A172 (cell line): ENCODE results near the gene APELA. TPM values are rescaled to one million over a fixed set of nuclear protein-coding genes. Genes with fewer than 3 reads are reported as not detected.
A peak's percentile ranks its signal among the peaks of the same experiment; 100 is the strongest.
"Not testable (repeated sequence)": the region's sequence is repeated elsewhere in the genome, so short reads cannot be mapped to it uniquely, and the experiment has no call there.

Source experiments
- DNase-seq: peaks from one replicate; pipeline ENCODE4 v3.0.0-alpha.2; 2015; ENCODE audit warnings: low spot score
- total RNA-seq: library from RNA; depleted of rRNA; stranded (reverse); fragments of >200 nt; shearing (Covaris generic); gene quantifications from 2 replicates; pipeline ENCODE4 v1.2.3, GENCODE V29; 2014; rRNA removed

The APELA gene
- not detected in 2 replicates for total RNA-seq

- DNase-seq: no peak
Observed at GRCh38 chr4:164876700-164877324, at the start of gene APELA. Gene APELA (plus strand): TSS chr4:164877178. CDS start chr4:164877332, 154 bp downstream.

GRCh38 chr4:164828955-164829354 is 48.0 kb upstream of the APELA start:
- DNase-seq: no peak

GRCh38 chr4:164846566-164846965 is 30.4 kb upstream of the APELA start:
- no peak for DNase-seq

GRCh38 chr4:164847016-164847415 is 30.0 kb upstream of the APELA start:
- DNase-seq: no peak

GRCh38 chr4:164847967-164848649 is 28.9 kb upstream of the APELA start:
- no peak for DNase-seq

GRCh38 chr4:164856396-164856795 is 20.6 kb upstream of the APELA start:
- peak; percentile 9 for DNase-seq

- no peak for DNase-seq
Observed at GRCh38 chr4:164866817-164867490, 10.0 kb upstream of the APELA start.

GRCh38 chr4:164871673-164872072 is 5.3 kb upstream of the APELA start:
- DNase-seq: no peak

GRCh38 chr4:164872481-164872880 is 4.5 kb upstream of the APELA start:
- DNase-seq: no peak

- no peak for DNase-seq
Observed at GRCh38 chr4:164874789-164875188, 2.2 kb upstream of the APELA start.

- DNase-seq: no peak
Observed at GRCh38 chr4:164880489-164881262, 3.7 kb downstream of the APELA start.

- no peak for DNase-seq
Observed at GRCh38 chr4:164888096-164888715, 11.2 kb downstream of the APELA start.

- no peak for DNase-seq
Observed at GRCh38 chr4:164890691-164891090, 13.7 kb downstream of the APELA start.

GRCh38 chr4:164892018-164892417 is 15.0 kb downstream of the APELA start:
- no peak for DNase-seq

- DNase-seq: no peak
Observed at GRCh38 chr4:164894702-164895101, 17.7 kb downstream of the APELA start.

- DNase-seq: no peak
Observed at GRCh38 chr4:164902608-164903007, 25.6 kb downstream of the APELA start.

GRCh38 chr4:164904336-164904735 is 27.4 kb downstream of the APELA start:
- DNase-seq: no peak

- DNase-seq: no peak
Observed at GRCh38 chr4:164904941-164905340, 28.0 kb downstream of the APELA start.

GRCh38 chr4:164906368-164906767 is 29.4 kb downstream of the APELA start:
- no peak for DNase-seq

GRCh38 chr4:164913506-164913905 is 36.5 kb downstream of the APELA start:
- not testable (repeated sequence) for DNase-seq

GRCh38 chr4:164918956-164919355 is 42.0 kb downstream of the APELA start:
- no peak for DNase-seq
